Neutrophil (primary cell): ENCODE measurements around the gene TLR9.
"Not testable (repeated sequence)": the region's sequence is repeated elsewhere in the genome, so short reads cannot be mapped to it uniquely, and the experiment has no call there.

Experiments
- H3K27ac ChIP-seq: fragments of 200-600 bp; sonication (generic); 2 replicates; pipeline ENCODE4 v1.5.1; 2016; ENCODE audit warnings: mild to moderate bottlenecking, moderate library complexity
- H3K27me3 ChIP-seq: fragments of 200-600 bp; sonication (generic); 2 replicates; pipeline ENCODE4 v1.6.0; 2016; ENCODE audit warnings: mild to moderate bottlenecking
- H3K36me3 ChIP-seq: fragments of 200-600 bp; sonication (generic); 2 replicates; pipeline ENCODE4 v1.5.1; 2017
- H3K4me1 ChIP-seq, 2 experiments: fragments of 200-600 bp in 1 of 2; sonication (generic) in 1 of 2; 1 replicate in 1 of 2; 2 replicates in 1 of 2; pipeline versions ENCODE4 v1.5.1 to v1.6.1; 2013 to 2016; ENCODE audit warnings: low read depth in 1 of 2, low read length in 1 of 2, mild to moderate bottlenecking in 1 of 2, moderate library complexity in 1 of 2; ENCODE audit not compliant: control insufficient read depth in 1 of 2, insufficient read depth in 1 of 2
- H3K4me3 ChIP-seq, 2 experiments: fragments of 200-600 bp in 1 of 2; sonication (generic) in 1 of 2; 1 replicate in 1 of 2; 2 replicates in 1 of 2; pipeline ENCODE4 v1.5.1; 2013 to 2016; ENCODE audit warnings: low read depth in 1 of 2, low read length in 1 of 2, mild to moderate bottlenecking in 1 of 2, moderate library complexity in 1 of 2
- H3K9me3 ChIP-seq: fragments of 200-600 bp; sonication (generic); 2 replicates; pipeline ENCODE4 v1.5.1; 2016
- TF ChIP-seq, protein P1 (sequence below): fragments of 200-600 bp; sonication (generic); IDR thresholded peaks from 2 replicates; pipeline ENCODE4 v1.5.1; 2016; ENCODE audit warnings: antibody characterized with exemption

The TLR9 gene, protein sequence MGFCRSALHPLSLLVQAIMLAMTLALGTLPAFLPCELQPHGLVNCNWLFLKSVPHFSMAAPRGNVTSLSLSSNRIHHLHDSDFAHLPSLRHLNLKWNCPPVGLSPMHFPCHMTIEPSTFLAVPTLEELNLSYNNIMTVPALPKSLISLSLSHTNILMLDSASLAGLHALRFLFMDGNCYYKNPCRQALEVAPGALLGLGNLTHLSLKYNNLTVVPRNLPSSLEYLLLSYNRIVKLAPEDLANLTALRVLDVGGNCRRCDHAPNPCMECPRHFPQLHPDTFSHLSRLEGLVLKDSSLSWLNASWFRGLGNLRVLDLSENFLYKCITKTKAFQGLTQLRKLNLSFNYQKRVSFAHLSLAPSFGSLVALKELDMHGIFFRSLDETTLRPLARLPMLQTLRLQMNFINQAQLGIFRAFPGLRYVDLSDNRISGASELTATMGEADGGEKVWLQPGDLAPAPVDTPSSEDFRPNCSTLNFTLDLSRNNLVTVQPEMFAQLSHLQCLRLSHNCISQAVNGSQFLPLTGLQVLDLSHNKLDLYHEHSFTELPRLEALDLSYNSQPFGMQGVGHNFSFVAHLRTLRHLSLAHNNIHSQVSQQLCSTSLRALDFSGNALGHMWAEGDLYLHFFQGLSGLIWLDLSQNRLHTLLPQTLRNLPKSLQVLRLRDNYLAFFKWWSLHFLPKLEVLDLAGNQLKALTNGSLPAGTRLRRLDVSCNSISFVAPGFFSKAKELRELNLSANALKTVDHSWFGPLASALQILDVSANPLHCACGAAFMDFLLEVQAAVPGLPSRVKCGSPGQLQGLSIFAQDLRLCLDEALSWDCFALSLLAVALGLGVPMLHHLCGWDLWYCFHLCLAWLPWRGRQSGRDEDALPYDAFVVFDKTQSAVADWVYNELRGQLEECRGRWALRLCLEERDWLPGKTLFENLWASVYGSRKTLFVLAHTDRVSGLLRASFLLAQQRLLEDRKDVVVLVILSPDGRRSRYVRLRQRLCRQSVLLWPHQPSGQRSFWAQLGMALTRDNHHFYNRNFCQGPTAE

DNA sequence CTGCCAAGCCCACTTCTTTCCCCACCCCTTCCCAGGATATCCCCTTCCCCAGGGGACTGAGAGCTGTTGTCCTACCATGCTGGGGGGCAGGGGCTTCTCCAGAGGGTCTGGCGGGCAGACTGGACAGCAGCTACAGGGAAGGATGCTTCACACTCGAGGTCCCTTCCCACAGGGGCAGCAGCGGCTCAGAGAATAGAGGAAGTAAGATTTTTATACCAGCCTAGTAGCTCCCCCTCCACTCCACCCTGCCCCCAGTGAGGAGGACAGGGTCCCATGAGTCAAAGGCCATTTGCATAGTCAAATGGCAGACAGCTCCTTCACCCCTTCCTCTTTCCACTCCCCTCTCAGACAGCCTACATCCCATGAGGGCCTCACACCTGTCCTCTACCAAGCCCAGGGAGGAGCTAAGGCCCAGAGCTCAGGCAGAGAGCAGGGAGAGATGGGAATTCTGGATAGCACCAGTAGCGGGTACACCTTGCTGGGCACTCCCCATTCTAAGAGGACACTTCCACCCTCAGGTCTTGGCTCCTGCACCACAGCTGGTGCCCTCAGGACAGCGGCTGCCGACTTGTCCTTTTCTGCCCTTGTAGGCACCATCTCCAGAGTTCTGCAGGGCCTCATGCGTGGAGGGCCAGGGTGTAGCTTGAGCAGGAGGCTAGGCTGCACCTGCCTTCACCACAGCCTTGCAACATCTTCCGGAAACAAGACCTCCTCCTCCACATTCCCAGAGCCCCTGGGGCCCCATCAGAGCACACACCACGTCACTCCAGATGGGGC is at the start of gene TLR9:
TSS of gene TLR9 (minus strand) at position 194 of the 777 bp plus-strand sequence. CDS start at position 78, 116 bp downstream.
- H3K9me3 ChIP-seq = no peaks in the 10 kb centered on the region
- H3K4me1 ChIP-seq = peaks cover 23 to 30% of the 10 kb centered on the region in 2 experiments
- peak within 1 kb of the TSS in 1 of 2 experiments; percentile 21 for H3K4me3 ChIP-seq
- peak within 1 kb of the TSS; percentile 75 for H3K27ac ChIP-seq
- TF ChIP-seq, protein P1, sequence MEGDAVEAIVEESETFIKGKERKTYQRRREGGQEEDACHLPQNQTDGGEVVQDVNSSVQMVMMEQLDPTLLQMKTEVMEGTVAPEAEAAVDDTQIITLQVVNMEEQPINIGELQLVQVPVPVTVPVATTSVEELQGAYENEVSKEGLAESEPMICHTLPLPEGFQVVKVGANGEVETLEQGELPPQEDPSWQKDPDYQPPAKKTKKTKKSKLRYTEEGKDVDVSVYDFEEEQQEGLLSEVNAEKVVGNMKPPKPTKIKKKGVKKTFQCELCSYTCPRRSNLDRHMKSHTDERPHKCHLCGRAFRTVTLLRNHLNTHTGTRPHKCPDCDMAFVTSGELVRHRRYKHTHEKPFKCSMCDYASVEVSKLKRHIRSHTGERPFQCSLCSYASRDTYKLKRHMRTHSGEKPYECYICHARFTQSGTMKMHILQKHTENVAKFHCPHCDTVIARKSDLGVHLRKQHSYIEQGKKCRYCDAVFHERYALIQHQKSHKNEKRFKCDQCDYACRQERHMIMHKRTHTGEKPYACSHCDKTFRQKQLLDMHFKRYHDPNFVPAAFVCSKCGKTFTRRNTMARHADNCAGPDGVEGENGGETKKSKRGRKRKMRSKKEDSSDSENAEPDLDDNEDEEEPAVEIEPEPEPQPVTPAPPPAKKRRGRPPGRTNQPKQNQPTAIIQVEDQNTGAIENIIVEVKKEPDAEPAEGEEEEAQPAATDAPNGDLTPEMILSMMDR = no peak
- H3K27me3 ChIP-seq = no peaks in the 10 kb centered on the region
- H3K36me3 ChIP-seq = peaks cover 76% of the 10 kb centered on the region

DNA sequence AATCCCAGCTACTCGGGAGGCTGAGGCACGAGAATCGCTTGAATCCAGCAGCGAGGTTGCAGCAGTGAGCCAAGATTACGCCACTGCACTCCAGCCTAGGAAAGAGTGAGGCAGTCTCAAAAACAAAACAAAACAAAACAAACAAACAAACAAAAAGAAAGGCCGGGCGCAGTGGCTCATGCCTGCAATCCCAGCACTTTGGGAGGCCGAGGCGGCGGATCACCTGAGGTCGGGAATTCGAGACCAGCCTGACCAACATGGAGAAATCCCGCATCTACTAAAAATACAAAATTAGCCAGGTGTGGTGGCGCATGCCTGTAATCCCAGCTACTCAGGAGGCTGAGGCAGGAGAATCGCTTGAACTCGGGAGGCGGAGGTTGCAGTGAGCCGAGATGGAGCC is 49.3 kb upstream of the TLR9 start:
- Histone ChIP-seq H3K4me1 (peaks cover 60 to 72% of the 10 kb centered on the region in 2 experiments), H3K27ac (peak overlapping the region; percentile 98)
- H3K4me3 ChIP-seq, H3K27me3 ChIP-seq, H3K9me3 ChIP-seq, H3K36me3 ChIP-seq: not testable (repeated sequence)

DNA sequence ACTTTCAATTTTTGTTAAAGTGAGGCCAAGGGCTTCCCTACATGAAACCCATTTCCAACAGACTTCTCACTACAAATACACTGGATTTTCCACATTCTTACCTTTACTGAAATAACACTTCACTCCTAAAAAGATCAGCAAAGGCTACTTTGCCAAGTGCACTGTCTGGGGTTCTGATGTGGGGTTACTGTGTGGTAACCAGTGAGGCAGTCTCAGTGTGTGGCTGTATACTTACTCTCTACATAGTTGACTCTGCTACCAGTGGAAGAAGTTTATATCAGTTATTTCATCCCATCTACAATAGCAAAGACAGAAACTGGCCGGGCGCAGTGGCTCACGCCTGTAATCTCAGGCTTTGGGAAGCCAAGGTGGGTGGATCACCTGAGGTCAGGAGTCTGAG is 47.4 kb upstream of the TLR9 start:
- TF ChIP-seq, protein P1 = no peak
- Histone ChIP-seq H3K27me3 (no peaks in the 10 kb centered on the region), H3K27ac (peak overlapping the region; percentile 98), H3K36me3 (peaks cover 25% of the 10 kb centered on the region), H3K9me3 (no peaks in the 10 kb centered on the region), H3K4me3 (no peak overlapping the region), H3K4me1 (peaks cover 58 to 72% of the 10 kb centered on the region in 2 experiments)

DNA sequence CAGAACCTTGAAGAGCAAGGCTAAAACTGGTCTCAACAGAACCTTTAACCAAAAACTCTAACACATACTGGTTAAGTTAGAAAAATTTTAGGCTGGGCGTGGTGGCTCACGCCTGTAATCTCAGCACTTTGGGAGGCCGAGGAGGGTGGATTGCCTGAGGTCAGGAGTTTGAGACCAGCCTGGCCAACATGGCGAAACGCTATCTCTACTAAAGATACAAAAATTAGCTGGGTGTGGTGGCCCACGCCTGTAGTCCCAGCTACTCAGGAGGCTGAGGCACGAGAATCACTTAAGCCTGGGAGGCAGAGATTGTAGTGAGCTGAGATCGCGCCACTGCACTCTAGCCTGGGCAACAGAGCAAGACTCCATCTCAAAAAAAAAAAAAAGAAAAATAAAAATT is 46.7 kb upstream of the TLR9 start:
- Histone ChIP-seq H3K36me3 (peaks cover 30% of the 10 kb centered on the region), H3K4me1 (peaks cover 52 to 67% of the 10 kb centered on the region in 2 experiments), H3K27ac (peak overlapping the region; percentile 98)
- not testable (repeated sequence) for H3K9me3 ChIP-seq, H3K4me3 ChIP-seq, H3K27me3 ChIP-seq

DNA sequence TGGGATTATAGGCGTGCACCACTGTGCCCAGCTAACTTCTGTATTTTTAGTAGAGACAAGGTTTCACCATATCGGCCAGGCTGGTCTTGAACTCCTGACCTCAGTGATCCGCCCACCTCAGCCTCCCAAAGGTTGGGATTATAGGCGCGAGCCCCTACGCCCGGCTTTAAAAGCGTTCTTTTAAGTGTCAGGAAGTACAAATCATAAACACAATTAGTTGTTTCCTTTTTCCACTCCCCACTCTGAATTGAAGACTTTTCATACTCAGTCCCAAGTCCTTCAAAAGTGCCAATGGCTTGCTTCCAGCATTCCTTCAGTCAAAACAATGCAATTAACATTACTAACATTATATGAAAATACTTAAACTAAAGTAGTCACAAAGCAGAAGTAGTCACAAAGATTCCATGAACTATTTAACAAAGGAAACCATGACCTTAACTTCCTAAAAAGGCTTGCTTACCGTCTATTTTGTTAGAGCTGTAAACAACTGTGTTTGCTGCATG is 44.9 kb upstream of the TLR9 start:
- Histone ChIP-seq H3K36me3 (peaks cover 48% of the 10 kb centered on the region), H3K4me1 (peaks cover 35 to 49% of the 10 kb centered on the region in 2 experiments), H3K27ac (peak overlapping the region; percentile 98), H3K4me3 (peak overlapping the region; percentile 9 to 49), H3K9me3 (no peaks in the 10 kb centered on the region), H3K27me3 (no peaks in the 10 kb centered on the region)
- TF ChIP-seq, protein P1 = no peak

DNA sequence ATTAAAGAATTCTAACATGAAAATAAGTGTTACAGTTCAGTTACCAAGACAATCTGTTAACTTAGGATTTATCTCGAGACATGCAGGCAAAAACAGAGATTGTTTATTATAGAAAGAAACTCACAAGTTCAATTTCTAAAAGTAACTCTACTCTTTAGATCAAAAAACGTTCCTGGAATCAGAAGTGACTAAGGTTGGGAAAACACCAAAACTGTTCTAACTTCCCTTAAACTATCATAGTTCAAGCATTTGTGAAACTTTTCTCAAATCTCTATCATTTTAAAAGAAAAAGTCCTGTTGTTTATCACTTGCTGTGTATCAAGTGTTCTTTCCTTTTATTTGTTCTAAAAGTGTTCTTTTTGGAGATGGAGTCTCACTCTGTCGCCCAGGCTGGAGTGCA is 44.3 kb upstream of the TLR9 start:
- no peaks in the 10 kb centered on the region for H3K9me3 ChIP-seq
- H3K27me3 ChIP-seq = no peaks in the 10 kb centered on the region
- TF ChIP-seq, protein P1 = no peak
- peaks cover 49% of the 10 kb centered on the region for H3K36me3 ChIP-seq
- H3K27ac ChIP-seq = peak overlapping the region; percentile 98
- peaks cover 35 to 49% of the 10 kb centered on the region in 2 experiments for H3K4me1 ChIP-seq
- peak overlapping the region; percentile 9 to 49 for H3K4me3 ChIP-seq
